Lower leg skin (tissue), 3 donors: ENCODE data around the gene ZSWIM1.

Experiments used
- POLR2A ChIP-seq, 2 donors: fragments of 450-650 bp; IDR thresholded peaks; one replicate each; pipeline ENCODE4 v1.6.1; 2016 to 2017; ENCODE audit warnings: antibody characterized with exemption in 2 of 2, mild to moderate bottlenecking in 1 of 2, moderate library complexity in 1 of 2
- TF ChIP-seq, protein P1 (sequence below), 3 donors: fragments of 450-650 bp; IDR thresholded peaks; one replicate each; pipeline ENCODE4 v1.5.1; 2016; ENCODE audit warnings: antibody characterized with exemption in 3 of 3, mild to moderate bottlenecking in 3 of 3, moderate library complexity in 2 of 3

- TF ChIP-seq, protein P1, sequence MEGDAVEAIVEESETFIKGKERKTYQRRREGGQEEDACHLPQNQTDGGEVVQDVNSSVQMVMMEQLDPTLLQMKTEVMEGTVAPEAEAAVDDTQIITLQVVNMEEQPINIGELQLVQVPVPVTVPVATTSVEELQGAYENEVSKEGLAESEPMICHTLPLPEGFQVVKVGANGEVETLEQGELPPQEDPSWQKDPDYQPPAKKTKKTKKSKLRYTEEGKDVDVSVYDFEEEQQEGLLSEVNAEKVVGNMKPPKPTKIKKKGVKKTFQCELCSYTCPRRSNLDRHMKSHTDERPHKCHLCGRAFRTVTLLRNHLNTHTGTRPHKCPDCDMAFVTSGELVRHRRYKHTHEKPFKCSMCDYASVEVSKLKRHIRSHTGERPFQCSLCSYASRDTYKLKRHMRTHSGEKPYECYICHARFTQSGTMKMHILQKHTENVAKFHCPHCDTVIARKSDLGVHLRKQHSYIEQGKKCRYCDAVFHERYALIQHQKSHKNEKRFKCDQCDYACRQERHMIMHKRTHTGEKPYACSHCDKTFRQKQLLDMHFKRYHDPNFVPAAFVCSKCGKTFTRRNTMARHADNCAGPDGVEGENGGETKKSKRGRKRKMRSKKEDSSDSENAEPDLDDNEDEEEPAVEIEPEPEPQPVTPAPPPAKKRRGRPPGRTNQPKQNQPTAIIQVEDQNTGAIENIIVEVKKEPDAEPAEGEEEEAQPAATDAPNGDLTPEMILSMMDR (IDR thresholded peaks at IDR 0.05): no peak
- no peak for TF ChIP-seq POLR2A (IDR thresholded peaks at IDR 0.05)
Observed at GRCh38 chr20:45911486-45912343, 30.7 kb downstream of the ZSWIM1 start, which contains the start of gene PLTP.
